GM18867 (cell line): Measurements from ENCODE around the gene TAS1R2.
A peak's percentile ranks its signal among the peaks of the same experiment; 100 is the strongest.
"Not testable (repeated sequence)": the region's sequence is repeated elsewhere in the genome, so short reads cannot be mapped to it uniquely, and the experiment has no call there.

Experiments
- ATAC-seq: cut with Tn5 transposase; IDR thresholded peaks from one replicate; pipeline ENCODE4 v1.9.1; 2021; ENCODE audit warnings: mild to moderate bottlenecking, moderate library complexity; ENCODE audit not compliant: unreplicated experiment

TAS1R2 gene

GRCh38 chr1:18859560-18859959, at the start of gene TAS1R2:
TAS1R2 (minus strand) TSS chr1:18859660; CDS start chr1:18859660, 0 bp downstream.
- ATAC-seq = no peak

GRCh38 chr1:18907917-18908845, 48.7 kb upstream of the TAS1R2 start:
- no peak for ATAC-seq

- no peak for ATAC-seq
Observed at GRCh38 chr1:18907021-18907916, 47.8 kb upstream of the TAS1R2 start.

GRCh38 chr1:18903291-18903756, 43.9 kb upstream of the TAS1R2 start:
- ATAC-seq = no peak

GRCh38 chr1:18902523-18903290, 43.2 kb upstream of the TAS1R2 start, which contains the start of gene ALDH4A1:
ALDH4A1 (minus strand) TSS chr1:18902555; CDS start chr1:18902523, 32 bp downstream.
- peak; percentile 96 for ATAC-seq

GRCh38 chr1:18901952-18902522, 42.6 kb upstream of the TAS1R2 start:
- no peak for ATAC-seq

GRCh38 chr1:18901147-18901951, 41.9 kb upstream of the TAS1R2 start:
- no peak for ATAC-seq

GRCh38 chr1:18900303-18900841, 40.9 kb upstream of the TAS1R2 start:
- ATAC-seq = no peak

GRCh38 chr1:18899363-18900049, 40.0 kb upstream of the TAS1R2 start:
- no peak for ATAC-seq

- no peak for ATAC-seq
Observed at GRCh38 chr1:18898567-18898966, 39.1 kb upstream of the TAS1R2 start.

- no peak for ATAC-seq
Observed at GRCh38 chr1:18895317-18895716, 35.9 kb upstream of the TAS1R2 start.

GRCh38 chr1:18893120-18893519, 33.7 kb upstream of the TAS1R2 start:
- ATAC-seq = no peak

- ATAC-seq = not testable (repeated sequence)
Observed at GRCh38 chr1:18891858-18892257, 32.4 kb upstream of the TAS1R2 start.

- no peak for ATAC-seq
Observed at GRCh38 chr1:18891426-18891780, 31.9 kb upstream of the TAS1R2 start.

- no peak for ATAC-seq
Observed at GRCh38 chr1:18890706-18891425, 31.4 kb upstream of the TAS1R2 start.

GRCh38 chr1:18886003-18886335, 26.5 kb upstream of the TAS1R2 start:
- ATAC-seq = no peak

GRCh38 chr1:18885311-18886002, 26.0 kb upstream of the TAS1R2 start:
- ATAC-seq = no peak

GRCh38 chr1:18884727-18885126, 25.3 kb upstream of the TAS1R2 start:
- no peak for ATAC-seq
